ENCODE measurements around the gene MAD1L1. TPM values are rescaled to one million over a fixed set of nuclear protein-coding genes. Genes with fewer than 3 reads are reported as not detected.

Gene MAD1L1
- total and polyA plus RNA-seq, 2 of the 8 experiments (the other 6 are each of a cell fraction or from before 2014, with no cell fraction given): 40.4 to 44.6 TPM

GRCh38 chr7:1893036-1893435, 339.7 kb downstream of the MAD1L1 start (continued):
- TF ChIP-seq CHD7 (IDR thresholded peaks at IDR 0.05; ENCODE audit: insufficient replicate concordance, low read length) (no peak), CBX8 (IDR thresholded peaks at IDR 0.05; ENCODE audit: borderline replicate concordance, low read depth, low read length) (no peak), TBP (IDR thresholded peaks at IDR 0.05; ENCODE audit: low read depth, low read length) (no peak), KDM5A (IDR thresholded peaks at IDR 0.05; ENCODE audit: low read length) (no peak), HDAC6 (IDR thresholded peaks at IDR 0.05; ENCODE audit: low read depth, low read length) (no peak), CHD2 (IDR thresholded peaks at IDR 0.05; ENCODE audit: low read length) (no peak), NRF1 (IDR thresholded peaks at IDR 0.05; ENCODE audit: low read depth, low read length) (no peak), RNF2 (IDR thresholded peaks at IDR 0.05; ENCODE audit: borderline replicate concordance, low read depth, low read length, missing control alignments, poor library complexity, severe bottlenecking) (no peak), POLR2A (IDR thresholded peaks at IDR 0.05; ENCODE audit: control extremely low read depth in 1 of 2, low read depth in 2 of 2, low read length in 2 of 2) (no peak), SIX5 (IDR thresholded peaks at IDR 0.05; ENCODE audit: low read depth, low read length) (no peak), MAX (IDR thresholded peaks at IDR 0.05) (no peak), KDM1A (IDR thresholded peaks at IDR 0.05; ENCODE audit: borderline replicate concordance, low read length) (no peak), GTF2F1 (IDR thresholded peaks at IDR 0.05; ENCODE audit: borderline replicate concordance, low read depth, low read length) (no peak)
